Right hindlimb (tissue), 1 donor: ENCODE data around the gene MFN2.
"Not testable (repeated sequence)": the region's sequence is repeated elsewhere in the genome, so short reads cannot be mapped to it uniquely, and the experiment has no call there.

Source experiments
- DNase-seq: peaks from one replicate; pipeline ENCODE4 v3.0.0-alpha.2; 2018

The MFN2 gene

DNA sequence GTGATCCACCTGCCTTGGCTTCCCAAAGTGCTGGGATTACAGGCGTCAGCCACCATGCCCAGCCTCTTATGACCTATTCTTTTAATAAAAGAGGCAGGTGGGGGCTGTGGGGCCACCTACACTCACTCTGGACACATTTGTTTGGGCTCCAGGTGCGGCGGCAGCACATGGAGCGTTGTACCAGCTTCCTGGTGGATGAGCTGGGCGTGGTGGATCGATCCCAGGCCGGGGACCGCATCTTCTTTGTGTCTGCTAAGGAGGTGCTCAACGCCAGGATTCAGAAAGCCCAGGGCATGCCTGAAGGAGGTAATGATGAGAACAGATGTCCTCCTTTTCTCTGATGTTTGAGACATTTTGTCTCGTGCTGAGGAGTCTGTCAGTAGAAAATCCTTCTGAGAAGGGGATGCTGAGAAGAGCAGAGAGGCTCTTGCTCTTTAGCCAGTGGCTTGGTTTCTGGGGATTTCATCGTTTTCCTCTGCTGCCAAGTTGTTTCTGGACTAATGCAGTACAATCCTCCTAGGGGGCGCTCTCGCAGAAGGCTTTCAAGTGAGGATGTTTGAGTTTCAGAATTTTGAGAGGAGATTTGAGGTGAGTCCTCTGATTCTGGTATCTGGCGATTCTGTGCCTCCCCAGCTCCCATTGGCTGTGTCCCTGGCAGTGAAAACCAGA is 21.1 kb downstream of the MFN2 start:
- no peak for DNase-seq

DNA sequence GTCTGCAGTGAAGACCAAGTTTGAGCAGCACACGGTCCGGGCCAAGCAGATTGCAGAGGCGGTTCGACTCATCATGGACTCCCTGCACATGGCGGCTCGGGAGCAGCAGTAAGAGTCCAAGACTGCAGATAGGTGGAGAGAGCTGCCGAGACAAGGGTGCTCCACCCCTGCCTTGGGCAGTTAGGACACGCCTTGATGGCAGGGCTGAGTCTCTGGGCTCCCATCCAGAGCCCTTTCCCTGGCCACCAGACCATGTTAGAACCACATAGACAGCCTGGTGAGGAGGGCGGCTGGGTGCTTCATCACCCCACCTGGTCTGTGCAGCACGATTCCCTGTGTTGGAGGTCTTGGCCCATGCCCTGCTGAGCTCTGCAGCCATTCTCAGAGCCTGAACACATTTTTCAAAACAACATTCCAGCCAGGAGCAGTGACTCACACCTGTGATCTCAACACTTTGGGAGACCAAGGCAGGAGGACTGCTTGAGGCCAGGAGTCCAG is 21.8 kb downstream of the MFN2 start:
- DNase-seq, result no peak

- no peak for DNase-seq
Observed at GRCh38 chr1:12003762-12004161, 23.5 kb downstream of the MFN2 start.

GRCh38 chr1:12005488-12006166 is 25.4 kb downstream of the MFN2 start:
- DNase-seq, result no peak

- no peak for DNase-seq
Observed at GRCh38 chr1:12006167-12006921, 26.1 kb downstream of the MFN2 start.

DNA sequence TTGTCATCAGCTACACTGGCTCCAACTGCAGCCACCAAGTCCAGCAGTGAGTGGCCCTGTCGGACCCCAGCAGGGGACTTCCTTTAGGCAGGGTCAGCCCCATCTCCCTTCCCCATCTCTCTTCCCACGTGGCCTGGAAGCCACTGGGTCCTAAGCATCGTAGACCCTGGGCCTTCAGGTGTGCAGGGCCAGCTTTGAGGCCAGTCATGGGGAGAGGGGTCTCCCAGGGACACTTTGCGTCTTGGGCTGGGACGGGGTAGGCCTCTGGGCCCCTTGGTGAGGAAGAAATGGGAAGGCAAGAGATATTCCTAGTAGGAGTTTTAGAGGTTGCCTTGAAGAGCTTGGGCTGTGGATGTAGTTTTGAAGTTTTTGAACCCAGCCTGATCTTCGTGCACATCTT is 27.0 kb downstream of the MFN2 start:
- DNase-seq, result no peak

DNA sequence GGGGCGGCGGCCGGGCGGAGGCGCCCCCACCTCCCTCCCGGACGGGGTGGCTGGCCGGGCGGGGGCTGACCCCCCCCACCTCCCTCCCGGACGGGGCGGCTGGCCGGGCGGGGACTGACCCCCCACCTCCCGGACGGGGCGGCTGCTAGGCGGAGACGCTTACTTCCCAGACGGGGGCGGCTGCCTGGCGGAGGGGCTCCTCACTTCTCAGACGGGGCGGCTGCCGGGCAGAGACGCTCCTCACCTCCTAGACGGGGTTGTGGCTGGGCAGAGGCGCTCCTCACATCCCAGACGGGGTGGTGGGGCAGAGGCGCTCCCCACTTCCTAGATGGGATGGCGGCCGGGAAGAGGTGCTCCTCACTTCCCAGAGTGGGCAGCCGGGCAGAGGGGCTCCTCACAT is 28.1 kb downstream of the MFN2 start:
- DNase-seq, result not testable (repeated sequence)

- DNase-seq, result no peak
Observed at GRCh38 chr1:12009318-12009947, 29.2 kb downstream of the MFN2 start.

GRCh38 chr1:12010746-12011570 is 30.7 kb downstream of the MFN2 start:
- no peak for DNase-seq

DNA sequence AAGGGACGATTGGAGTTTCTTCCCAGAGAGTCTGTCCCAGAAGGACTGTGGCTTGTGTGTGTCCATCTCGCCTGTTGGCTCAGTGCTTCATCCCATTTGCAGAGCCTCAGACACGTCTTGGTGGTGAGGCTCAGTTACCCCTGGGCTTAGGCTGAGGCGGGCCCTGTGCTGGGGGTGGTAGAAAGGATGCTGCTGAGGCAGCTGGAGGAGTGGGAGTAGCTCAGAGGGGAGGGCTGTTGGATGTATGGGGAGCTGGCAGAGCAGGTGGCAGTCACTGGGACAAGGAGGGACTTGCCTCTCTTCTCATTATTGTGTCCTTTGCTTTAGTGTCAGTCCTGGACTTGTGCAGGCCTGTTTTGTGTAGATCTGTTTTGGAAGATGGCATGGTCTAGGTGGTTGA is 31.8 kb downstream of the MFN2 start:
- DNase-seq, result no peak

DNA sequence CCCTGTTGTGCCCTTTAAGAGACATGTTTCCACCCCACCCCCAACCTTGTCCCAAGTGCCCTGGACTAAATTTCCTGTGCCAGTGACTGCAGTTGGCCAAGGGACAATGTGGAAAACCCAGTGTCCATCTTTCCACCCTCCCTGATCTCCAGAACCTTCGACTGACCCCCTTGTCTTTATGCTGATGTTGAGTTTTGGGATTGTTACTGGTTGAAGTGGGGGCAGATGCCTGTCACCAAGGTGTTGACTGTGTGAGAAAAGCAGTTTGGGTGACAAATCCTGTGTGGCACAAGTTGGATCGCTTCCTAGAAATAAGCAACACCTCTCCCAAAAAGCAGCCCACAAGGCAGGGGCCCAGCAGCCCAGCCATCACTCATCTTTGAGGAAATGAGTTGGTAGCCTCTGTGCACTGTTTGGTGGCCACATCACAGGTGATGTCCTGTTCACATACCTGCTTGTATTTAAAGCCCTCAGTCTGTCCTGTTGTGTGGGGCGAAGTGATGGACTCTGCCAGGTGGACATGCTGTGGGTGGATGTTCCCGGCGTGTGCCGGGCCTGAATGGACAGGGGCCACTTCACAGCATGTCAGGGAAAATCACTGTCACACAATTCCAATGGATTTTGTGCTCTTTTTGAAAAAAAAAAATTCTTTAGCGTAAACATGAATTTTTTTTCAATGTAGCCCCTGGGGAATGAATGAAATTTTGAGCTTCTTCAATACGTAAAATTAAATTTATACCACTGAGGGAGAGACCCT is 32.5 kb downstream of the MFN2 start:
- no peak for DNase-seq

- DNase-seq, result no peak
Observed at GRCh38 chr1:12014141-12014991, 34.1 kb downstream of the MFN2 start.

- no peak for DNase-seq
Observed at GRCh38 chr1:12015001-12015491, 34.8 kb downstream of the MFN2 start.

GRCh38 chr1:12015499-12015898 is 35.3 kb downstream of the MFN2 start:
- no peak for DNase-seq

- no peak for DNase-seq
Observed at GRCh38 chr1:12016182-12016581, 35.9 kb downstream of the MFN2 start.

GRCh38 chr1:12019858-12020509 is 39.7 kb downstream of the MFN2 start:
- no peak for DNase-seq

GRCh38 chr1:12021616-12022015 is 41.4 kb downstream of the MFN2 start:
- DNase-seq, result no peak

DNA sequence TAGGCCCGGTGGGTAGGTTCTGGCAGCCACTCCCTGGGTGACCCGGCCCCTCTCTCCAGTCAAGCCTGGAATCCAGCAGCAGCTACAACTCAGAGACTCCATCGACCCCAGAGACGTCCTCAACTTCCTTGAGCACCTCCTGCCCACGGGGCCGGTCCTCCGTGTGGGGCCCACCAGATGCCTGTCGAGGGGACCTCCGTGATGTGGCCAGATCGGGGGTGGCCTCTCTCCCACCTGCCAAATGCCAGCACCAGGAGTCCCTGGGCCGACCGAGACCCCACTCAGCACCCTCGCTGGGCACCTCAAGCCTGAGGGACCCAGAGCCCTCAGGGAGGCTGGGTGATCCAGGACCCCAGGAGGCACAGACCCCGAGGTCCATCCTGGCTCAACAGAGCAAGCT is 41.8 kb downstream of the MFN2 start:
- DNase-seq, result no peak

GRCh38 chr1:12026586-12026985 is 46.3 kb downstream of the MFN2 start:
- DNase-seq, result no peak

GRCh38 chr1:12028248-12028647 is 48.0 kb downstream of the MFN2 start:
- DNase-seq, result no peak
